HEK293 (cell line): Measurements from ENCODE around the gene TTC23.

Source experiments
- CTCF ChIA-PET: fragments of 350-600 bp; formaldehyde crosslinking; extraction: SDS; loops from one replicate; lab custom pipeline; 2021; ENCODE audit warnings: antibody characterized with exemption; lab: Yijun Ruan, JAX
- POLR2A ChIA-PET: fragments of 300-600 bp; formaldehyde crosslinking; extraction: SDS; loops from one replicate; lab custom pipeline; 2020; ENCODE audit warnings: antibody characterized with exemption, inconsistent platforms; lab: Yijun Ruan, JAX
- H3K27ac ChIP-seq: fragments of 200-500 bp; sonication (Bioruptor generic); 2 replicates; pipeline ENCODE4 v1.5.1; 2014; ENCODE audit warnings: low read depth, low read length, control low read depth, inconsistent platforms; ENCODE audit errors: extremely low read depth
- H3K36me3 ChIP-seq, 2 experiments: fragments of 200-500 bp in 1 of 2; sonication (Bioruptor generic) in 1 of 2; 1 replicate in 1 of 2; 2 replicates in 1 of 2; pipeline ENCODE4 v1.5.1; 2014 to 2017; ENCODE audit warnings: inconsistent platforms in 2 of 2, low read length in 2 of 2; ENCODE audit not compliant: control insufficient read depth in 2 of 2, insufficient read depth in 1 of 2
- H3K4me1 ChIP-seq: fragments of 200-500 bp; sonication (Bioruptor generic); 2 replicates; pipeline ENCODE4 v1.5.1; 2014; ENCODE audit warnings: mild to moderate bottlenecking, low read length, inconsistent platforms; ENCODE audit not compliant: control insufficient read depth, insufficient read depth
- H3K4me3 ChIP-seq: 2 replicates; pipeline ENCODE4 v1.5.1; 2011; ENCODE audit warnings: low read depth, mild to moderate bottlenecking, control low read depth, low read length, moderate library complexity
- H3K9me3 ChIP-seq: fragments of 200-500 bp; sonication (Bioruptor generic); 2 replicates; pipeline ENCODE4 v1.5.1; 2014; ENCODE audit warnings: low read depth, low read length, inconsistent platforms; ENCODE audit not compliant: control insufficient read depth, insufficient read depth
- AEBP2 ChIP-seq: fragments of 450-650 bp; formaldehyde crosslinking; IDR thresholded peaks from 2 replicates; pipeline ENCODE4 v1.5.1; 2016; ENCODE audit warnings: missing biosample characterization, missing genetic modification characterization, borderline replicate concordance
- BCL6B ChIP-seq: fragments of 450-650 bp; formaldehyde crosslinking; IDR thresholded peaks from 2 replicates; pipeline ENCODE4 v1.5.1; 2017; ENCODE audit warnings: missing biosample characterization, missing genetic modification characterization
- GFI1B ChIP-seq: fragments of 450-650 bp; formaldehyde crosslinking; IDR thresholded peaks from 2 replicates; pipeline ENCODE4 v1.5.1; 2016; ENCODE audit warnings: missing biosample characterization, missing genetic modification characterization
- PRDM10 ChIP-seq: fragments of 450-650 bp; formaldehyde crosslinking; IDR thresholded peaks from 2 replicates; pipeline ENCODE4 v1.5.1; 2016; ENCODE audit warnings: missing biosample characterization, missing genetic modification characterization
- ZBTB6 ChIP-seq: fragments of 450-650 bp; formaldehyde crosslinking; IDR thresholded peaks from 2 replicates; pipeline ENCODE4 v1.5.1; 2017; ENCODE audit warnings: missing biosample characterization, missing genetic modification characterization
- ZNF221 ChIP-seq: fragments of 450-650 bp; formaldehyde crosslinking; IDR thresholded peaks from 2 replicates; pipeline ENCODE4 v1.5.1; 2017; ENCODE audit warnings: missing biosample characterization, missing genetic modification characterization, borderline replicate concordance
- ZNF280C ChIP-seq: fragments of 450-650 bp; formaldehyde crosslinking; IDR thresholded peaks from 2 replicates; pipeline ENCODE4 v1.5.1; 2016; ENCODE audit warnings: missing biosample characterization, missing genetic modification characterization
- ZNF292 ChIP-seq: fragments of 450-650 bp; formaldehyde crosslinking; IDR thresholded peaks from 2 replicates; pipeline ENCODE4 v1.5.1; 2016; ENCODE audit warnings: low read depth, missing biosample characterization, missing genetic modification characterization, borderline replicate concordance
- ZNF366 ChIP-seq: fragments of 450-650 bp; formaldehyde crosslinking; conservative IDR thresholded peaks from 2 replicates; pipeline ENCODE4 v1.5.1; 2016; ENCODE audit warnings: missing biosample characterization, missing genetic modification characterization
- ZNF664 ChIP-seq: fragments of 450-650 bp; formaldehyde crosslinking; IDR thresholded peaks from 2 replicates; pipeline ENCODE4 v1.5.1; 2016; ENCODE audit warnings: missing biosample characterization, missing genetic modification characterization

Gene TTC23

GRCh38 chr15:99264125-99264524, 14.7 kb upstream of the TTC23 start:
- H3K27ac ChIP-seq: no peak overlapping the region
- no peaks in the 10 kb centered on the region for H3K9me3 ChIP-seq
- ChIA-PET CTCF (interaction anchor here (1.0 to 3.5 kb wide), 3 partner anchors 9 to 440 kb away, joined by 5 to 30 read pairs (median 6); no protein-coding TSS in a partner anchor), POLR2A (interaction anchor here (2.7 kb wide), 1 partner anchor 12 kb away, joined by 14 read pairs; the partner anchor contains the start of gene LRRC28)
- no peak overlapping the region for H3K4me3 ChIP-seq
- peaks cover 12% of the 10 kb centered on the region for H3K4me1 ChIP-seq
- H3K36me3 ChIP-seq: peaks cover 5 to 10% of the 10 kb centered on the region in 2 experiments; a peak in 2 of 3 replicates
- TF ChIP-seq PRDM10 (tag by site-specific recombination) (peak; percentile 88), ZBTB6 (no peak)

- no peaks in the 10 kb centered on the region for H3K9me3 ChIP-seq
- no peak overlapping the region for H3K4me3 ChIP-seq
- ChIA-PET POLR2A (no interaction called here), CTCF (interaction anchor here (1.2 to 1.4 kb wide), 2 partner anchors 15 to 16 kb away, joined by 4 to 6 read pairs; no protein-coding TSS in a partner anchor)
- no peak for TF ChIP-seq ZBTB6
- no peak for TF ChIP-seq ZNF221 (tag by site-specific recombination)
- TF ChIP-seq GFI1B (tag by site-specific recombination): no peak
- no peak for TF ChIP-seq ZNF280C (tag by site-specific recombination)
- no peak overlapping the region for H3K27ac ChIP-seq
- peaks cover 8 to 16% of the 10 kb centered on the region in 2 experiments for H3K36me3 ChIP-seq
- H3K4me1 ChIP-seq: 0 out of 2 replicates have a peak, but pooled peaks cover under 1% of the 10 kb centered on the region
Measured at GRCh38 chr15:99257107-99257750, 7.8 kb upstream of the TTC23 start.

- TF ChIP-seq AEBP2 (tag by site-specific recombination) (no peak), ZNF366 (0 out of 2 replicates have a peak, but pooled peaks have one; percentile 31), PRDM10 (tag by site-specific recombination) (peak; percentile 76), ZNF664 (0 out of 2 replicates have a peak, but pooled peaks have one; percentile 29), BCL6B (no peak), ZNF292 (no peak)
- Histone ChIP-seq H3K4me3 (no peak overlapping the region), H3K9me3 (no peaks in the 10 kb centered on the region), H3K36me3 (peaks cover 5 to 16% of the 10 kb centered on the region in 2 experiments; a peak in 2 of 3 replicates), H3K27ac (no peak overlapping the region), H3K4me1 (peaks cover 12% of the 10 kb centered on the region; the same call in 1 of the 2 replicates)
- POLR2A ChIA-PET: no interaction called here
- CTCF ChIA-PET: interaction anchor here (0.6 to 4.9 kb wide), 6 partner anchors 16 to 451 kb away, joined by 3 to 36 read pairs (median 8); partner anchors contain the start of gene SYNM
Measured at GRCh38 chr15:99253381-99254090, 4.2 kb upstream of the TTC23 start.
